NT2/D1 (cell line): Measurements from ENCODE around the gene NT5DC4.

Experiments
- DNase-seq: peaks from one replicate; pipeline ENCODE4 v3.0.0-alpha.2; 2011; ENCODE audit warnings: low read depth, low spot score
- H3K27me3 ChIP-seq: 2 replicates; pipeline ENCODE4 v1.6.0; 2011; ENCODE audit warnings: mild to moderate bottlenecking; ENCODE audit not compliant: insufficient read length, insufficient read depth
- H3K36me3 ChIP-seq: 2 replicates; pipeline ENCODE4 v1.6.1; 2011; ENCODE audit warnings: mild to moderate bottlenecking, low read length, mixed read lengths; ENCODE audit not compliant: insufficient read depth, insufficient read length
- H3K4me1 ChIP-seq: 2 replicates; pipeline ENCODE4 v1.5.1; 2011; ENCODE audit not compliant: insufficient read depth, insufficient read length
- H3K4me3 ChIP-seq: 2 replicates; pipeline ENCODE4 v1.5.1; 2011; ENCODE audit warnings: low read depth; ENCODE audit not compliant: insufficient read length
- H3K9ac ChIP-seq: 2 replicates; pipeline ENCODE4 v1.6.0; 2011; ENCODE audit warnings: low read depth; ENCODE audit not compliant: insufficient read length
- H3K9me3 ChIP-seq: 2 replicates; pipeline ENCODE4 v1.5.1; 2011; ENCODE audit warnings: mild to moderate bottlenecking, low read length; ENCODE audit not compliant: insufficient read depth
- SUZ12 ChIP-seq: IDR thresholded peaks from 2 replicates; pipeline ENCODE4 v1.6.1; 2011; ENCODE audit not compliant: insufficient read length, insufficient read depth; ENCODE audit errors: extremely low read depth
- YY1 ChIP-seq: IDR thresholded peaks from 2 replicates; pipeline ENCODE4 v1.6.1; 2011; ENCODE audit not compliant: insufficient read length, insufficient read depth
- ZNF274 ChIP-seq: IDR thresholded peaks from 2 replicates; pipeline ENCODE4 v1.6.1; 2011; ENCODE audit warnings: mild to moderate bottlenecking, low read depth, low read length

NT5DC4 gene

DNA sequence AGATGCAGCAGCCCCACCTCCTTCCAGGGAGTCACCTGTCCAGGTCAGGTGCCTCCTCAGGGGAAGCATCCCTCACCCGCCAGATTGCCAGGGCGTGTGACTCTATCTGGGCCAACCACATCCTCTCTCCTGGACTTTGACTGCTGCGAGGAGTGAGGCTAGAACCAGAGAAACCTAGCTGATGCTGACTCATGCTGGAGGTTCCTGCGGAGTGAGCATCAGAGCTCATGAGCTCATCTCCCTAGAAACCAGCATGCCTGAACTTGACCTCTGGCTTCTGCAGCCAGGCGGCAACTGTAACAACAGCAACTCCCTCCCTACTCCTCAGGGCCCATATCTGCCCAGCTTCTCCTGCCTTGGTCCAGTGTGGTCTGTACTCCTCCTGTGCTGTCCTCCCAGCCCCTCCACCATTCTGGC, 28.3 kb upstream of the NT5DC4 start:
- no peaks in the 10 kb centered on the region for H3K27me3 ChIP-seq
- H3K4me3 ChIP-seq, result no peak overlapping the region
- DNase-seq, result peak; percentile 73
- H3K9ac ChIP-seq, result no peak overlapping the region
- no peaks in the 10 kb centered on the region for H3K9me3 ChIP-seq
- H3K4me1 ChIP-seq, result peaks cover 8% of the 10 kb centered on the region
- H3K36me3 ChIP-seq, result no peaks in the 10 kb centered on the region
- TF ChIP-seq SUZ12, result no peak

DNA sequence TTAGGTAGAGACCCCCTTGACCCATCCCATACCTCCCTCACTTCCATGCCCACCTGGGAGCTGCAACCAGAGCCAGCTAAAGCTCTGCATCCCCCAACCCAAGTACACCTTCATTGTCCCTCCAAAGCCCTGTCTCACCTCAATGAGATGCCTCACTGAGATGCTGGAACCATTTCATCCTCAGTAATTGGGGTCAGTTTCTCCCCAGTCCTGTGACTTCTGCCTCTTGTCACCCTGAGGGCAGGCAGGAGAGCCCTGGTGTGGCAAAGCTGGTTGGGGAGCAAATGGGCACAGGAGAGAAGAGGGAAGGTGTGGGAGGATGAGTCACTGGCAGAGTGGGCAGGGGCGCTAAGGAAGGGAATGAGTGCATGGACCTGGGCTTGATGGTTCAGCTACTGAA, 27.9 kb upstream of the NT5DC4 start:
- DNase-seq, result no peak
- H3K9me3 ChIP-seq, result no peaks in the 10 kb centered on the region
- no peak overlapping the region for H3K9ac ChIP-seq
- TF ChIP-seq ZNF274 (no peak), SUZ12 (no peak), YY1 (no peak)
- no peaks in the 10 kb centered on the region for H3K36me3 ChIP-seq
- no peaks in the 10 kb centered on the region for H3K27me3 ChIP-seq
- H3K4me1 ChIP-seq, result peaks cover 8% of the 10 kb centered on the region
- H3K4me3 ChIP-seq, result no peak overlapping the region

- peaks cover 8% of the 10 kb centered on the region for H3K4me1 ChIP-seq
- H3K9ac ChIP-seq, result no peak overlapping the region
- TF ChIP-seq YY1 (no peak), ZNF274 (no peak), SUZ12 (no peak)
- H3K36me3 ChIP-seq, result no peaks in the 10 kb centered on the region
- H3K9me3 ChIP-seq, result no peaks in the 10 kb centered on the region
- DNase-seq, result no peak
- H3K27me3 ChIP-seq, result no peaks in the 10 kb centered on the region
- no peak overlapping the region for H3K4me3 ChIP-seq
These were observed 27.2 kb upstream of the NT5DC4 start for GRCh38 chr2:112693596-112693995.

GRCh38 chr2:112694182-112694581, 26.6 kb upstream of the NT5DC4 start:
- no peaks in the 10 kb centered on the region for H3K36me3 ChIP-seq
- DNase-seq, result no peak
- no peaks in the 10 kb centered on the region for H3K9me3 ChIP-seq
- peaks cover 8% of the 10 kb centered on the region for H3K4me1 ChIP-seq
- H3K4me3 ChIP-seq, result no peak overlapping the region
- H3K9ac ChIP-seq, result no peak overlapping the region
- TF ChIP-seq YY1 (no peak), SUZ12 (no peak), ZNF274 (no peak)
- H3K27me3 ChIP-seq, result no peaks in the 10 kb centered on the region

- Histone ChIP-seq H3K36me3 (no peaks in the 10 kb centered on the region), H3K4me1 (no peaks in the 10 kb centered on the region), H3K9ac (no peak overlapping the region), H3K27me3 (no peaks in the 10 kb centered on the region), H3K4me3 (no peak overlapping the region), H3K9me3 (no peaks in the 10 kb centered on the region)
- no peak for DNase-seq
- TF ChIP-seq ZNF274 (no peak), SUZ12 (no peak), YY1 (no peak)
These were observed 21.8 kb upstream of the NT5DC4 start for GRCh38 chr2:112698834-112699515.

DNA sequence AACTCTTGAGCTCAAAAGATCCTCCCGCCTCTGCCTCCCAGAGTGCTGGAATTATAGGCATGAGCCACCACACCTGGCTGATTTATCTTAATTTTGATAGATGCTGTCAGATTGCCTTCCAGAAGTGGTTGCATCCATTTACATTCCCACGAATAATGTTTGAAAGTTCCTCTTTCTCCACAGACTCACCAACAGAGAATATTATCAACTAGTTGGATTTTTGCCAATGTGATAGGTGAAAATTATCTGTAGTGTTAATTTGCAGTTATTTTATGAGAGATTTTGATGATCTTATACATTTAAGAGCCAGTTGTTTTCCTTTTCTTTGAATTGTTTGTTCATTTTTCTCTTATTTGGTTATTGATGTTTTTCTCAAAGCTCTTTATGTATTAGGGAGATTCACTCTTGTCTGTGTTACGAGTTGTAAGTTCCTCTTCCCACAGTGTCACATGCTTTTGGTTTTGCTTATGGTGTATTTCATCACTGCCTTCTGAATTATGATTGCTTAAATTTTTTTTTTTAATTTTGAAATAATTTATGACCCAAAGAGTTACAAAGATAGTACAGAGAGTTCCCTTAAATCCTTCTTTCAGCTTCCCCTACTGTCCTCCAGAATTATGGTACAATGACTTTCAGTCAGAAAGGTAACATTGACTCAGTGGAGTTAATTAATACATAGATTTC, 20.7 kb upstream of the NT5DC4 start:
- TF ChIP-seq ZNF274 (no peak), YY1 (no peak), SUZ12 (no peak)

GRCh38 chr2:112701052-112701451, 19.8 kb upstream of the NT5DC4 start:
- Histone ChIP-seq H3K4me1 (no peaks in the 10 kb centered on the region), H3K4me3 (no peak overlapping the region), H3K36me3 (no peaks in the 10 kb centered on the region), H3K9me3 (no peaks in the 10 kb centered on the region), H3K27me3 (no peaks in the 10 kb centered on the region), H3K9ac (no peak overlapping the region)
- no peak for TF ChIP-seq SUZ12
- TF ChIP-seq YY1, result no peak
- no peak for TF ChIP-seq ZNF274
- DNase-seq, result no peak

More for the DNA sequence above, 20.7 kb upstream of the NT5DC4 start:
- Histone ChIP-seq H3K9me3 (no peaks in the 10 kb centered on the region), H3K4me1 (no peaks in the 10 kb centered on the region), H3K36me3 (no peaks in the 10 kb centered on the region), H3K9ac (no peak overlapping the region), H3K4me3 (no peak overlapping the region), H3K27me3 (no peaks in the 10 kb centered on the region)
- DNase-seq, result no peak
